ENCODE measurements around the gene TCAIM.

The TCAIM gene

GRCh38 chr3:44436181-44436580 lies 97.6 kb downstream of the TCAIM start:
- DNase-seq: no peak
- no peak overlapping the region for H3K4me3 Mint-ChIP-seq
- H3K4me1 Mint-ChIP-seq: peaks cover 24% of the 10 kb centered on the region
- CTCF ChIA-PET: no interaction called here
- no peaks in the 10 kb centered on the region for H3K9me3 Mint-ChIP-seq
- peaks cover 4% of the 10 kb centered on the region for H3K27me3 Mint-ChIP-seq
- peaks cover 14% of the 10 kb centered on the region for H3K36me3 Mint-ChIP-seq
- no peak overlapping the region for H3K27ac Mint-ChIP-seq

GRCh38 chr3:44437800-44438199 lies 99.2 kb downstream of the TCAIM start:
- no peaks in the 10 kb centered on the region for H3K9me3 Mint-ChIP-seq
- no peak overlapping the region for H3K27ac Mint-ChIP-seq
- H3K36me3 Mint-ChIP-seq: peaks cover 27% of the 10 kb centered on the region
- CTCF ChIA-PET: no interaction called here
- H3K27me3 Mint-ChIP-seq: peaks cover 4% of the 10 kb centered on the region
- no peak for DNase-seq
- no peak overlapping the region for H3K4me3 Mint-ChIP-seq
- H3K4me1 Mint-ChIP-seq: peaks cover 36% of the 10 kb centered on the region

GRCh38 chr3:44439499-44440295 lies 101.1 kb downstream of the TCAIM start:
- H3K36me3 Mint-ChIP-seq: peaks cover 36% of the 10 kb centered on the region
- H3K9me3 Mint-ChIP-seq: no peaks in the 10 kb centered on the region
- peak; percentile 78 for DNase-seq
- peak overlapping the region; percentile 90 for H3K27ac Mint-ChIP-seq
- H3K4me1 Mint-ChIP-seq: peaks cover 39% of the 10 kb centered on the region
- no peaks in the 10 kb centered on the region for H3K27me3 Mint-ChIP-seq
- peak overlapping the region; percentile 42 for H3K4me3 Mint-ChIP-seq
- CTCF ChIA-PET: interaction anchor here (1.0 kb wide), 1 partner anchor 116 kb away, joined by 5 read pairs; no protein-coding TSS in a partner anchor

GRCh38 chr3:44442596-44443309 lies 104.2 kb downstream of the TCAIM start:
- Mint-ChIP-seq H3K4me1 (peaks cover 39% of the 10 kb centered on the region), H3K27me3 (no peaks in the 10 kb centered on the region), H3K36me3 (peaks cover 58% of the 10 kb centered on the region), H3K27ac (no peak overlapping the region), H3K9me3 (peaks cover 18% of the 10 kb centered on the region), H3K4me3 (no peak overlapping the region)
- CTCF ChIA-PET: no interaction called here
- no peak for DNase-seq

- no peak for DNase-seq
- Mint-ChIP-seq H3K27ac (no peak overlapping the region), H3K27me3 (no peaks in the 10 kb centered on the region), H3K4me3 (no peak overlapping the region), H3K9me3 (peaks cover 33% of the 10 kb centered on the region), H3K36me3 (peaks cover 70% of the 10 kb centered on the region), H3K4me1 (peaks cover 31% of the 10 kb centered on the region)
- CTCF ChIA-PET: no interaction called here
These were observed 105.9 kb downstream of the TCAIM start for GRCh38 chr3:44444437-44444836.

- no peak overlapping the region for H3K4me3 Mint-ChIP-seq
- CTCF ChIA-PET: no interaction called here
These were observed 106.5 kb downstream of the TCAIM start for GRCh38 chr3:44444896-44445691.

GRCh38 chr3:44445786-44446185 lies 107.2 kb downstream of the TCAIM start:
- no peak overlapping the region for H3K4me3 Mint-ChIP-seq
- no peak overlapping the region for H3K27ac Mint-ChIP-seq
- peaks cover 36% of the 10 kb centered on the region for H3K9me3 Mint-ChIP-seq
- CTCF ChIA-PET: no interaction called here
- no peak for DNase-seq
- no peaks in the 10 kb centered on the region for H3K27me3 Mint-ChIP-seq
- H3K36me3 Mint-ChIP-seq: peaks cover 80% of the 10 kb centered on the region
- peaks cover 17% of the 10 kb centered on the region for H3K4me1 Mint-ChIP-seq

More at GRCh38 chr3:44444896-44445691, 106.5 kb downstream of the TCAIM start:
- peaks cover 73% of the 10 kb centered on the region for H3K36me3 Mint-ChIP-seq
- peaks cover 24% of the 10 kb centered on the region for H3K4me1 Mint-ChIP-seq
- no peaks in the 10 kb centered on the region for H3K27me3 Mint-ChIP-seq
- H3K9me3 Mint-ChIP-seq: peaks cover 34% of the 10 kb centered on the region
- H3K27ac Mint-ChIP-seq: no peak overlapping the region
- DNase-seq: no peak

GRCh38 chr3:44446929-44447328 lies 108.4 kb downstream of the TCAIM start:
- Mint-ChIP-seq H3K27ac (no peak overlapping the region), H3K4me3 (no peak overlapping the region), H3K27me3 (no peaks in the 10 kb centered on the region), H3K4me1 (peaks cover 9% of the 10 kb centered on the region), H3K9me3 (peaks cover 38% of the 10 kb centered on the region), H3K36me3 (peaks cover 84% of the 10 kb centered on the region)
- CTCF ChIA-PET: no interaction called here
- DNase-seq: no peak

- Mint-ChIP-seq H3K36me3 (peaks cover 89% of the 10 kb centered on the region), H3K27me3 (no peaks in the 10 kb centered on the region), H3K4me1 (no peaks in the 10 kb centered on the region), H3K4me3 (no peak overlapping the region), H3K9me3 (peaks cover 33% of the 10 kb centered on the region), H3K27ac (no peak overlapping the region)
- no peak for DNase-seq
- CTCF ChIA-PET: no interaction called here
These were observed 112.9 kb downstream of the TCAIM start for GRCh38 chr3:44451441-44451840.

GRCh38 chr3:44454258-44454657 lies 115.7 kb downstream of the TCAIM start:
- Mint-ChIP-seq H3K9me3 (peaks cover 5% of the 10 kb centered on the region), H3K4me3 (no peak overlapping the region), H3K27ac (no peak overlapping the region), H3K36me3 (peaks cover 81% of the 10 kb centered on the region), H3K4me1 (no peaks in the 10 kb centered on the region), H3K27me3 (no peaks in the 10 kb centered on the region)
- CTCF ChIA-PET: no interaction called here
- DNase-seq: no peak

GRCh38 chr3:44455318-44455717 lies 116.8 kb downstream of the TCAIM start:
- peaks cover 10% of the 10 kb centered on the region for H3K9me3 Mint-ChIP-seq
- H3K4me1 Mint-ChIP-seq: no peaks in the 10 kb centered on the region
- no peaks in the 10 kb centered on the region for H3K27me3 Mint-ChIP-seq
- H3K36me3 Mint-ChIP-seq: peaks cover 79% of the 10 kb centered on the region
- H3K4me3 Mint-ChIP-seq: no peak overlapping the region
- H3K27ac Mint-ChIP-seq: no peak overlapping the region
- CTCF ChIA-PET: no interaction called here
- no peak for DNase-seq
